ENCODE data around the gene QSOX2.

Gene QSOX2

DNA sequence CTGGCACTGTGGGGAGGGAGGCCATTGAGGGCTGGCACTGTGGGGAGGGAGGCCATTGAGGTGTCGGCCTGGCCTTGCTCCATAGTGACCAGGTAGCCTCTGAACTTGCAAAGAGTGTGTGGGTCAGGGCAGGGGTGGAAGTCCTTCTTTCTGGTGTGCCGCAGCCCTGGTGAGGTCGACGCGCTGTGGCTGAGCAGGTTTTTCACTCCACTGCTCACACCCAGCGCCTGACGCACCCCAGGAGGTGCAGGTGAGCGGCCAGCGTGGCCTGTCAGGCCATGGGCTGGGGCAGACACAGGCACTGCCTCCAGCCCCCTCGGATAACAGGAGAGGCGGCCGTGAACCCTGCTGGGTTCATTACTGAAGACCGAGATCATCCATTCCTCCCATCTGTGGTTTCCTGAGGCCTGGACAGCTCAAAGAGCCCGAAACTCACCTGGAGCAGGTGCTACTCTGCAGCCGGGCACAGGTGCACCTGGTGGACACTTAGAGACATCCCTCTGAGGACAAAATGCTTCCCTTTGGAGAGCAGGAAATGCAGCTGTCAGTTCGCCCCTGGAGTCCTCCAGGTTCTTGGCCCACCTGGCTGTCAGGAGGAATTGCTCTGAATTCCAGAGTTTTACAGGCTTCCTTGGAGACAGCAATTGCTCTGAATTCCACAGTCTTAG is 73.1 kb downstream of the QSOX2 start:
- no peak for DNase-seq (ENCODE audit: low spot score)
- peaks cover 0 to 48% (median 2%) of the 10 kb centered on the region in 3 experiments for H3K27me3 ChIP-seq (ENCODE audit: control insufficient read depth in 3 of 3, insufficient read depth in 3 of 3, low read depth in 1 of 3, low read length in 3 of 3)

DNA sequence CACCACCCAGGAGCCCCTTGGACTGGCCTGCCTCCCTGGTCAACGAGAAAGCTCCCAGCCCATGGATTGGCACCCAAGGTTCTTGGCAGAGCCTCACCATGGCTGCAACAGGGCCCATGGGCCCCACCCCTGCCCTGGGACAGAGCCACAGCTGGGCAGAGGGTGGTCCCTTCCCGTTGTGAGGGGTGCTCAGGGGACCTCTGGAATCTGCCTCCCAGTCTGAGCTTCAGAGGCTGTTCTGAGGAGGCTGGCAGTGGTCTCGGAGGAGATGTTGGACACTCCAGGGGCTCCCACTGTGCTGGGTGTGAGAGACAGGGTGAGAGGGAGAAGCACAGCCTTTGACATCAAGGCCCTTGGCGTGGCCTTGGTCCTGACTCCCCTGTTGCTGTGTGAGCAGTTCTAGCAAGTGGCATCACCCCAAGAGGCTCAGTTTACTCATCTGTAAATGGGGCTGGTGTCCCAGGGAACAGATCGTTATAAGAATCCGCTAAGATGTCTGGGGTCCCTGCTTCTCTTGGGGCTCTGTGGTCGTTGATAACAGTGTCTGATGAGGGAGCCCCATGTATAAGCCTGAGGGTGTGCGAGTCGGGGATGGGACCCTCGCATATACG is 73.7 kb downstream of the QSOX2 start:
- no peak for DNase-seq (ENCODE audit: low spot score)
- H3K4me2 ChIP-seq (ENCODE audit: insufficient read depth, low read length, poor library complexity, severe bottlenecking): peak overlapping the region; percentile 29

More for the DNA sequence above, 73.1 kb downstream of the QSOX2 start:
- Histone ChIP-seq H3K79me1 (ENCODE audit: low read depth, low read length) (no peaks in the 10 kb centered on the region), H2BK120ac (ENCODE audit: low read depth, low read length) (peak overlapping the region; percentile 4), H2AFZ (ENCODE audit: low read length) (no peak overlapping the region), H3K9me3 (replicated peaks in 1 of 2; ENCODE audit: control insufficient read depth in 2 of 2, insufficient read depth in 1 of 2, low read depth in 1 of 2, low read length in 2 of 2) (no peaks in the 10 kb centered on the region), H4K8ac (ENCODE audit: low read depth, low read length) (no peak overlapping the region), H3K9ac (ENCODE audit: low read depth, low read length, poor library complexity) (peak overlapping the region; percentile 45), H2BK15ac (ENCODE audit: low read length) (peak overlapping the region; percentile 98), H3K4me1 (ENCODE audit: control insufficient read depth in 2 of 2, insufficient read depth in 1 of 2, low read depth in 1 of 2, low read length in 2 of 2) (peaks cover 13 to 36% of the 10 kb centered on the region in 2 donors), H3K4me3 (ENCODE audit: low read length in 2 of 2) (no peak overlapping the region), H2BK12ac (ENCODE audit: low read length) (peak overlapping the region; percentile 94), H2AK5ac (ENCODE audit: low read depth, low read length) (peak overlapping the region; percentile 84), H3K18ac (ENCODE audit: low read length) (peak overlapping the region; percentile 92), H3K27ac (replicated peaks; ENCODE audit: low read length) (no peak overlapping the region), H3K23ac (ENCODE audit: low read depth, low read length, poor library complexity) (peak overlapping the region; percentile 59), H3K14ac (ENCODE audit: low read length) (peak overlapping the region; percentile 77), H2BK5ac (ENCODE audit: low read length) (peak overlapping the region; percentile 43), H3K36me3 (replicated peaks in 1 of 2; ENCODE audit: control insufficient read depth in 2 of 2, insufficient read depth in 2 of 2, low read length in 2 of 2) (no peaks in the 10 kb centered on the region), H4K91ac (ENCODE audit: low read depth, low read length, poor library complexity) (peak overlapping the region; percentile 26), H3K4ac (ENCODE audit: low read length) (peak overlapping the region; percentile 69), H3K4me2 (ENCODE audit: insufficient read depth, low read length, poor library complexity, severe bottlenecking) (no peak overlapping the region)
- no CpG with 5 or more reads among the region's 16 CpGs for WGBS, 2 donors (ENCODE audit: extremely low coverage in 2 of 2, insufficient read length in 2 of 2, insufficient replicate concordance in 1 of 2)

DNA sequence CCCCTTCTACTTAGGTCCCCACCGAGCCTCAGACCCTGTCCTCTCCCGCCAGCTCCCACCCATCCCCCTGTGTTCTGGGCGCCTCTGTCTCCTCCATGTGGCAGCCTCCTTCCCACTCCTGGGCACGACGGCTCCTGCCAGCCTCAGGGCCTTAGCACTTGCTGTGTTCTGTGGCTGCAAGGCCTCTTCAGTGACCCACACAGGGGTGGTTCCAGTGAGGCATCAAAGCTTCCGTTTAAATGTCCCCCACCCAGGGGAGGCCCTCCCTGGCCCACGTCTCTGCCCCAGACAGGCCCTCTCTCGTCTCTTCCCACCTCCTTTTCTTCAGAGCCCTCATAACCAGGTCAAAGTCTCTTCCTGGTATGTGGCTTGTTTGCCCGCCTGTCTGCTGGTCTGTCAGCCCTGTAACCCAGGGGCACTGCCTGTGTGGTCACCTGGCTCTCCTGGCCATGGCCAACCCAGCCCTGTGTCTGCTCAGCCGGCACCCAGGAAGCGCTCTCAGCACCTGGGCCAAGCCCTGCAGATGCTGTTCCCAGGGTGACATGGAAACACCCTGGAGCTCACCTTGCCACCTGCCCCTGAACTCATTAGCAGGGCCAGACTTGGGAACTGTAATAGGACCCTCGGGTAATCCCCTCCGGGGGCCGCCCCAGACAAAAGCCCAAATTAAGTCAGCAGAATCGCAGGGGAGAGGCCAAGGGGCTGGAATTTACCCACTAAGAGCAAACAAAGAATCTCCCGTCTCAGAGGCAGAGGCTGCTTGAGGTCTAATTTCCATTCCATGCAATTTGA is 74.4 kb downstream of the QSOX2 start:
- peak overlapping the region; percentile 93 for H2BK12ac ChIP-seq (ENCODE audit: low read length)
- peak overlapping the region; percentile 43 for H2BK5ac ChIP-seq (ENCODE audit: low read length)
- peak overlapping the region; percentile 45 for H3K4me2 ChIP-seq (ENCODE audit: insufficient read depth, low read length, poor library complexity, severe bottlenecking)
- no peak overlapping the region for H3K14ac ChIP-seq (ENCODE audit: low read length)
- no peaks in the 10 kb centered on the region for H3K9me3 ChIP-seq (replicated peaks in 1 of 2; ENCODE audit: control insufficient read depth in 2 of 2, insufficient read depth in 1 of 2, low read depth in 1 of 2, low read length in 2 of 2)
- no peak overlapping the region for H3K4ac ChIP-seq (ENCODE audit: low read length)
- peaks cover 0 to 39% (median 2%) of the 10 kb centered on the region in 3 experiments for H3K27me3 ChIP-seq (ENCODE audit: control insufficient read depth in 3 of 3, insufficient read depth in 3 of 3, low read depth in 1 of 3, low read length in 3 of 3)
- no peak overlapping the region for H3K4me3 ChIP-seq (ENCODE audit: low read length in 2 of 2)
- H3K23ac ChIP-seq (ENCODE audit: low read depth, low read length, poor library complexity): no peak overlapping the region
- peak overlapping the region; percentile 24 for H3K9ac ChIP-seq (ENCODE audit: low read depth, low read length, poor library complexity)
- H2AK5ac ChIP-seq (ENCODE audit: low read depth, low read length): peak overlapping the region; percentile 38
- H2BK120ac ChIP-seq (ENCODE audit: low read depth, low read length): no peak overlapping the region
- H3K36me3 ChIP-seq (replicated peaks in 1 of 2; ENCODE audit: control insufficient read depth in 2 of 2, insufficient read depth in 2 of 2, low read length in 2 of 2): no peaks in the 10 kb centered on the region
- H2AFZ ChIP-seq (ENCODE audit: low read length): peak overlapping the region; percentile 35
- H3K18ac ChIP-seq (ENCODE audit: low read length): peak overlapping the region; percentile 92
- H3K27ac ChIP-seq (replicated peaks; ENCODE audit: low read length): peak overlapping the region; percentile 54
- H2BK15ac ChIP-seq (ENCODE audit: low read length): peak overlapping the region; percentile 79
- no CpG with 5 or more reads among the region's 16 CpGs for WGBS, 2 donors (ENCODE audit: extremely low coverage in 2 of 2, insufficient read length in 2 of 2, insufficient replicate concordance in 1 of 2)
- H4K91ac ChIP-seq (ENCODE audit: low read depth, low read length, poor library complexity): no peak overlapping the region
- DNase-seq (ENCODE audit: low spot score): peak; percentile 89
- peaks cover 13 to 36% of the 10 kb centered on the region in 2 donors for H3K4me1 ChIP-seq (ENCODE audit: control insufficient read depth in 2 of 2, insufficient read depth in 1 of 2, low read depth in 1 of 2, low read length in 2 of 2)
- no peaks in the 10 kb centered on the region for H3K79me1 ChIP-seq (ENCODE audit: low read depth, low read length)
- no peak overlapping the region for H4K8ac ChIP-seq (ENCODE audit: low read depth, low read length)

More for the DNA sequence above, 73.7 kb downstream of the QSOX2 start:
- Histone ChIP-seq H4K8ac (ENCODE audit: low read depth, low read length) (no peak overlapping the region), H3K36me3 (replicated peaks in 1 of 2; ENCODE audit: control insufficient read depth in 2 of 2, insufficient read depth in 2 of 2, low read length in 2 of 2) (no peaks in the 10 kb centered on the region), H3K23ac (ENCODE audit: low read depth, low read length, poor library complexity) (peak overlapping the region; percentile 6), H3K4me3 (ENCODE audit: low read length in 2 of 2) (no peak overlapping the region), H3K9ac (ENCODE audit: low read depth, low read length, poor library complexity) (peak overlapping the region; percentile 45), H3K27me3 (ENCODE audit: control insufficient read depth in 3 of 3, insufficient read depth in 3 of 3, low read depth in 1 of 3, low read length in 3 of 3) (peaks cover 0 to 41% (median 2%) of the 10 kb centered on the region in 3 experiments), H3K79me1 (ENCODE audit: low read depth, low read length) (no peaks in the 10 kb centered on the region), H2AFZ (ENCODE audit: low read length) (peak overlapping the region; percentile 35), H2BK15ac (ENCODE audit: low read length) (peak overlapping the region; percentile 98), H2BK120ac (ENCODE audit: low read depth, low read length) (peak overlapping the region; percentile 4), H3K4ac (ENCODE audit: low read length) (peak overlapping the region; percentile 69), H2BK12ac (ENCODE audit: low read length) (peak overlapping the region; percentile 94), H3K4me1 (ENCODE audit: control insufficient read depth in 2 of 2, insufficient read depth in 1 of 2, low read depth in 1 of 2, low read length in 2 of 2) (peaks cover 13 to 36% of the 10 kb centered on the region in 2 donors), H3K14ac (ENCODE audit: low read length) (peak overlapping the region; percentile 77), H3K9me3 (replicated peaks in 1 of 2; ENCODE audit: control insufficient read depth in 2 of 2, insufficient read depth in 1 of 2, low read depth in 1 of 2, low read length in 2 of 2) (no peaks in the 10 kb centered on the region), H3K27ac (replicated peaks; ENCODE audit: low read length) (peak overlapping the region; percentile 55), H4K91ac (ENCODE audit: low read depth, low read length, poor library complexity) (peak overlapping the region; percentile 26), H3K18ac (ENCODE audit: low read length) (peak overlapping the region; percentile 90), H2AK5ac (ENCODE audit: low read depth, low read length) (peak overlapping the region; percentile 84), H2BK5ac (ENCODE audit: low read length) (peak overlapping the region; percentile 43)
- WGBS, 2 donors (ENCODE audit: extremely low coverage in 2 of 2, insufficient read length in 2 of 2, insufficient replicate concordance in 1 of 2): no CpG with 5 or more reads among the region's 11 CpGs

Data from neuronal stem cell (in vitro differentiated cells).